Stimulated activated CD4-positive, alpha-beta T cell treated with anti-CD3 and anti-CD28 coated beads, Interleukin-4, amount 100 ng/mL, for 1 hour (primary cell): ENCODE data around the gene CTSA.
"Not testable (repeated sequence)": the region's sequence is repeated elsewhere in the genome, so short reads cannot be mapped to it uniquely, and the experiment has no call there.

Experiments
- DNase-seq: peaks from one replicate; pipeline ENCODE4 v3.0.0-alpha.2; 2020

Gene CTSA

DNA sequence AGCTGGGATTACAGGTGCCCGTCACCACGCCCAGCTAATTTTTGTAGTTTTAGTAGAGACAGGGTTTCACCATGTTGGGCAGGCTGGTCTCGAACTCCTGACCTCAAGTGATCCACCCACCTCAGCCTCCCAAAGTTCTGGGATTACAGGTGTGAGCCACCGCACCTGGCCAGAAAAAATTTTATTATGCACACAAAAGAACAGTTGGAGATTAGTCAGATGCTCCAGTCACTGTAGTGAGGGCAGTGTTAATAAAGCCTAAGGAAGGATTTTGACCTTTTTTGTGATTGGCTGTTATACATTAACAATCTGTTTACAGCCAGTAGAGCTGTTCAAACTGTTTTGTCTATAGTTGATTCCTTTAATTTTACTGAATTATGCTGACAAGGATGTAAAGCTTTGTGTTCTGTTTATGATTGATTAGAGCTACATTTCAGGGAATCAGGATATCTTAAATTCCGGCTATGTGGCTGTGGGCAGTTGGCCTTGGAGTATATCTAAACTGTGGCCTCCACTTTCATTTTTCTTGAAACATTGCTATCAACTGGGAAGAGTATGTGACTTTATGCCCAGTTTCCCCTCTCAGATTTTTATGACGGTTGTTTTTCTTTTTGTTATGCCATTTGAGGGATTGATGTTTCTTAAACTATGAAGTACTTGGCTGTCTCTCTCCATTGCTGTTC lies 23.9 kb upstream of the CTSA start:
- no peak for DNase-seq

GRCh38 chr20:45867819-45868176 lies 23.3 kb upstream of the CTSA start:
- DNase-seq = no peak

GRCh38 chr20:45872626-45873025 lies 18.5 kb upstream of the CTSA start:
- no peak for DNase-seq

- no peak for DNase-seq
Measured at GRCh38 chr20:45873409-45874103, 17.6 kb upstream of the CTSA start.

DNA sequence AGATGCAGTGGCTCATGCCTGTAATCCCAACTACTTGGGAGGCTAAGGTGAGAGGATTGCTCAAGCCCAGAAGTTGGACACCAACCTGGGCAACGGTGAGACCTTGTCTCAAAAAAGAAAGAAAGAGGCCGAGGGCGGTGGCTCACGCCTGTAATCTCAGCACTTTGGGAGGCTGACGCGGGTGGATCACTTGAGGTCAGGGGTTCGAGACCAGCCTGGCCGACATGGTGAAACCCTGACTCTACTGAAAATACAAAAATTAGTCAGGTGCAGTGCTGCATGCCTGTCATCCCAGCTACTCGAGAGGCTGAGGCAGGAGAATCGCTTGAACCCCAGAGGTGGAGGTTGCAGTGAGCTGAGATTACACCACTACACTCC lies 17.0 kb upstream of the CTSA start:
- not testable (repeated sequence) for DNase-seq

DNA sequence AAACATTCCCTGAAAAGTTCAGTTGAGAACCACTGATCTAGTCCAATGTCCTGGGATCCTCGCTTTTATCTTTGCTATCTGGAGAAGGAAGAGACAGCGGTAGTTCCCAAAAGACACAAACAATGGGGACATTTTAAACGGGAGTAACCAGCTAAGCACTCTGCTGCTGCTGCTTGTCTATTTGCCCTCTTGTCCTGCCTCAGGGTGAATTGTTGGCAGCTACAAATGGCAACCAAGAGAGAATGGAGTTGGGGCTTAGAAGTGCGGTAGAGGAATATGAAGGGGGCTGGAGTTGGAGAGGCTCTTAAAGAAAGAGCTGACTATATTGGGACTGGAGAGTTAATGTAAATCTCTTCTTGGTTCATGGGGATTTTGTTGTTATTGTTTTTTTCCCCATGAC lies 16.6 kb upstream of the CTSA start:
- DNase-seq = no peak

DNA sequence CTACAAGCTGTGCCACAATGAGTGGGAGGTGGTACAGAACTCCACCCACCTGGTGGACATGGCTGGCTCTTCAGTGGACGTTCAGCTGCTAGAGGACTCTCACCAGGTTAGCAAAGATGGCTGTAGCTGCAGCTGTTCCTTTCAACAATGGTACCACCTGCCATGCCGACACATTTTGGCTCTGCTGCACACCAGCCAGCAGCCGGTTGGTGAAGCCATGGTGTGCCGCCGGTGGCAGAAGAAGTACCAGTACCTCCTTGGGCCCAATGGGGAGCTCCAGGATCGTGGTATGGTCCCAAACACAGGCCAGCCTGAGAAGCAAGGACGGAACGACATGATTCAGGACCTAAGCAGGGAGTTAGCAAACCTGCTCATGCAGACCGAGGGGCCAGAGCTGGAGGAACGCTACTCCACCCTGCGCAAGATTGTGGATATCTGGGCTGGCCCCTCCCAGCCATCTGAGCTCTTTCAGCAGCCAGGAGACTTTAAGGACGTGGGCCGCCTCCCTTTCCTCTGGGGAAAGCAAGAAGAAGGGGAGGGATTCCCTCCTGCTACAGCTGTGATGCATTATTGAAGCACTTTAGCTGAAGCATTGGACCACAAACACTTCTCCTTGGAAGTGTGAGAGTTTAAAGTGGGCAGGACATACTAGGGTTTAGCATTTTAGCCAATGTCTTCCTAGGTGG lies 12.9 kb upstream of the CTSA start:
- no peak for DNase-seq

GRCh38 chr20:45880988-45881788 lies 9.9 kb upstream of the CTSA start, which contains the start of gene ZSWIM1:
Gene ZSWIM1, plus strand, starts transcription at chr20:45881227. Its CDS starts 1,366 bp downstream, at chr20:45882593.
- DNase-seq = peak; percentile 99

- DNase-seq = no peak
Measured at GRCh38 chr20:45882469-45883099, 8.6 kb upstream of the CTSA start.

- no peak for DNase-seq
Measured at GRCh38 chr20:45883100-45883469, 8.1 kb upstream of the CTSA start.

DNA sequence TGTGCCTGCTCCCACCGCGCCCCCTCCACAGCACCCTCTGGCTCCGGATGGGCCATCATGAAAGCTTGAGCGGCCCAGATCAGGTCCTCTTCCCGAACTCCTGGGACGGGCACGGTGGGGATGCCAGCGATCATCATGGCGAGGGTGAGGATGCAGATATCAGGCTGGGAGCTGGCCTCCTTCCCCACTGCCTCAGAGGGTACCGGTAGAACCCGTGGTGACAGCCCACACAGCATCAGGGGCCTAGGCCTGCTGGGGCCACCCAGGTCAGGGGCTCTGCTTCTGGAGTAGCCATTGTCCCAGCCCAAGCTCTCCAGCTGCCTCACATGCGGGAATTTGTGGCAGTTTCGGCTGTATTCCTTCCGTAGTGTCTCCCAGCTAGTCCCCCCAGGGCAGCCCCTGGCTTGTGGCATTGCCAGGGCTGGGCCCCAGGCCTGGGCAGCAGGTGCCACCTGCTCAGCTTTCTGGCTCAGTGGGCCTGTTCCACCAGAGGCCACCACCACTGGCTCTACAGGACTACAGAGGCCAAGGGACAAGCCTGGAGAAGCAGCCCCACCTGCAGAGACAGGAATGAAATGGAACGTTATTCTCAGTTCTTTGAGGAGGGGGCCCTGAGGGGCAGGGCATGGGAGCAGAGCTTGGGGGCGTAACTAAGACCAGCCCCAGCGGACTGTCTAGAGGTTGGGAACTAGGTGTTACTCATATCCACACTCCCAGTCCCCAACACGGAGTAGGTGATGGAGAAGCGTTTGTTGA lies 4.4 kb upstream of the CTSA start:
- DNase-seq = no peak

DNA sequence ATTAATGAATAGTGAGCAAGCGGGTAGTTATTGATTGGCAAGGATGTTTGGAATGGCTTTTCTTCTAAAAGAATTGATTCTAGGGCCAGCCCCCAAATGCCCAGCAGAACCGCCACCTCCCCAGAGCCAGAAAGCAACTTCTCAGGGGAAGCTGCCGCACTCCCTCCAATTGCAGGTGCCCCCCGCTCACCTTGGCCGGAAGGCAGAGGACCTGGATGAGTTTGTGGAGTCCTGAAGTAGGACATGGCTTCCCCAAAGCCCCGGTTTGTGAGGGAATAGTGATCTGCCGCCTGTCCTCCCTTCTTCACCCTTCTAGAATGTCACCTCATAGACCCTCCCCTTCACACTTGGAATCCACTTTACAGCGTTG lies 3.8 kb upstream of the CTSA start, which contains the start of gene SPATA25:
TSS of gene SPATA25 (minus strand) at position 277 of the 370 bp plus-strand sequence. CDS start at position 245, 32 bp downstream.
- no peak for DNase-seq

DNA sequence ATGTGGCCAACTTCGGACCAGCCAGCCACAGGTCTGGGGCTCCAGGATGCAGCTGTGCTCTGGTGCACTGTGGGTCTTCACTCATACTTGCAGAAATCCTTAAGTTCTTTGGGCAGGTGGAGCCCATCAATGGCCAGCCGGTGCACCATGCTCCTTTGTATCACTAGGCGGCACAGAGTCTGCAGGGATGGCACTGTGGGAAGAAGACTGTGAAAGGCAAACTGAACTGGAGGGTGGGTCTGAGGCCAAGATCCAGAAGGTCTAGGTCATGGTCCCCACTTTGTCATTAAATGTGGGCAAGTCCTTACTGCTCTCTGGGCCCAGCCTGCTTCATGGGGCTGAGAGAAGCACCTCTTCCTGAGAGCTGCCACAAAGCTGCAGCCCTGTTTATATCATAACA lies 2.5 kb upstream of the CTSA start:
- DNase-seq = no peak

DNA sequence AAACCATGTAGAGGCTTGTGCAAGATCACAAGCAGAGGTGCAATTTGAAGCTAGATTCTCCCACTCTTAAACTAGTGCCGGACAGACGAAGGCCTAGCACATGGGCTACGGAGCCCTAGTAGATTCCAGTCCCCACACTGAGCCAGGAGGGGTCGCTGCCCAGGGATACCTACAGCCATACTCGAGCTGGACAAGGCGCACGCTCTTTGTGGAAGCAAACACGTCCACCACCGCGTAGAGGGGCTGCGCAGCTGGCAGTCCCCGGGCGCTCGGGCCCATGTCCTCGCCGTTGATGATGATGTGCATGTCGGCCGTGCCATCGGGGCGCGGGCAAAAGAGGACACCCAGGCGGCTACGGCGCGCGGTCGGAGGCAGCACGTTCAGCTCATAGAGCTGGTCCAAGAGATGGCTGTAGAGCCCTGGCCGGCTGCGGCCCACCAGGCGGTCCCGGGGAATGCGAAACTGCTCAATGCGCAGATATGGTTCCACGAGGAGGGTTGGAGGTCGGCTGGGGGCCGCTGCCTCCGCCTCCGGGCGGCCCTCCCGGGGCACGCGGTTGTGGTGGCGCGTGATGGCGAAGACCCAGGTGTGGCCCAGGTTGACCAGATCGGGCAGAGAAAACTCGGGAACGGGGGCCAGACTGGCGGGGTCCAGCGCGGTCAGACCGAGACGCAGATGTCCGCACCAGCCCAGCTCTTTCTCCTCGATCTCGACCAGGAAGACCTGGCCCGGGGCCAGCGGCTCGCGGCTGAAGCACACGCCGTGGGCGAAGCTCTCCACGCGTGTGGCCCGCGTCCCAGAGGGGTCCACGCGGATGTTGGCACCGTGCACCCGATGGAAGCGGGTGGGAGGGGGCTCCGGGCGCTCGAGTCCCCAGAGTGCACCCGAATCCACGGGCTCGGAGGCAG lies 804 bp upstream of the CTSA start:
- DNase-seq = peak; percentile 55

DNA sequence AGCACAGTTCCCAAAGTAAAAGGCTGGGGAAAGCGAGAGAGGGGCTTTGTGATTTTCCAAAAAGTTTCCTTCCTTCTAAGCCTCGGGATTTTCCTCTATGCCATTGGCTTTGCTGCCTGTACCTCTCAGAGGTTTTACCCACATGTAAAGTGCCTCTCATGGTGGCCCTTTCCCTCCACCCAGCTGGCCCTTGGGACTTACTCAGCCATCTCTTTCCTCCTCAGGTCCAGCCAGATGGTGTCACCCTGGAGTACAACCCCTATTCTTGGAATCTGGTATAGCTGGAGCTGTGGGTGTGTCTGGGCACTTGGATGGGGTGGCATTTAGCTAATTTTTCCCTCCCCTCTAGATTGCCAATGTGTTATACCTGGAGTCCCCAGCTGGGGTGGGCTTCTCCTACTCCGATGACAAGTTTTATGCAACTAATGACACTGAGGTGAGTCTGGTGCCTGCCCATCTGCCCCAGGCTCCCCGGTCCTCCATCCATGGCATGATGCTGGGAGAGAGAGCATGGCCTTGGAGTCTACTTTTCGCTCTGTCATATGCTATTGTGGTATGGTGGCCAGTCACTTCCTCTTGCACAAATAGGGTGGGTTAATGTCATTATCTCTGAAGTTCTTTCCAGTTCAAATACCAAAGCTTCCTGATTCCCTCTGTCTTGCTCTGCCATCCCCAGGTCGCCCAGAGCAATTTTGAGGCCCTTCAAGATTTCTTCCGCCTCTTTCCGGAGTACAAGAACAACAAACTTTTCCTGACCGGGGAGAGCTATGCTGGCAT lies 1.1 kb downstream of the CTSA start:
- DNase-seq = no peak

DNA sequence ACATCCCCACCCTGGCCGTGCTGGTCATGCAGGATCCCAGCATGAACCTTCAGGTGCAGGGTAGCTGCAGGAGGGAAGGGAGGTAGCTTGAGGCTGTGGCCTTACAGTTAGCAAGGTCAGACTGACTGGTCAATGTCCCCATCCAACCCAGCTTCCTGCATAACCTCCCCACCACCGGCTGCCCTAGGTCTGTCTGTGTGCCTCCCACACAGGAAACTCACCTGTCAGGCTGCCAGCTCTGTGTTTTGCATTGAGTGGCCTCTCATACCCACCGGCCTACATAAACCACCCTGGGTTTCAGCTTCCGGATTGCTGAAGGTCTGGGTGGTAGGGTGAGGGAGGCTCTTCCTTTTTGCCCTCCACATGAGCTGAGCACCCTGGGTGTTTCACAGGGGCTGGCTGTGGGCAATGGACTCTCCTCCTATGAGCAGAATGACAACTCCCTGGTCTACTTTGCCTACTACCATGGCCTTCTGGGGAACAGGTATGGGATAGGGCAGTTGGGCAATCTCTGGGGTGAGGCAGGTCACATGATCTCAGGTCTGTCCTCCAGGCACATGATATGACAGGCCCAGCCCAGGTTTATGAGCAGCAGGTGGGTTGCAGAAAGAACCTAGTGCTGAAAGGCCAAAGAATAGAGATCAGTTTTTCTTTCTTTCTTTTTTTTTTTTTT lies 1.8 kb downstream of the CTSA start:
- DNase-seq = no peak

- no peak for DNase-seq
Measured at GRCh38 chr20:45893831-45894230, 2.7 kb downstream of the CTSA start.

DNA sequence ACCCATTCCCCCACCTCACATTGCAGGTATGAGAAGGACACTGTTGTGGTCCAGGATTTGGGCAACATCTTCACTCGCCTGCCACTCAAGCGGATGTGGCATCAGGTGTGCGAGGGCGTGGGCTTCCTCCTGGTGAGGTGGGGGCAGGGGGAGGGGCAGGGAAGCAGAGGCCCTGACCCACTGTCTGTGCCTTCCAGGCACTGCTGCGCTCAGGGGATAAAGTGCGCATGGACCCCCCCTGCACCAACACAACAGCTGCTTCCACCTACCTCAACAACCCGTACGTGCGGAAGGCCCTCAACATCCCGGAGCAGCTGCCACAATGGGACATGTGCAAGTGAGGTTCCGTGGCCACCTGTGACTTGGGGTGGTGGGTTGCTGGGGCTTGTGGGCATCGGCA lies 3.7 kb downstream of the CTSA start:
- DNase-seq = no peak

DNA sequence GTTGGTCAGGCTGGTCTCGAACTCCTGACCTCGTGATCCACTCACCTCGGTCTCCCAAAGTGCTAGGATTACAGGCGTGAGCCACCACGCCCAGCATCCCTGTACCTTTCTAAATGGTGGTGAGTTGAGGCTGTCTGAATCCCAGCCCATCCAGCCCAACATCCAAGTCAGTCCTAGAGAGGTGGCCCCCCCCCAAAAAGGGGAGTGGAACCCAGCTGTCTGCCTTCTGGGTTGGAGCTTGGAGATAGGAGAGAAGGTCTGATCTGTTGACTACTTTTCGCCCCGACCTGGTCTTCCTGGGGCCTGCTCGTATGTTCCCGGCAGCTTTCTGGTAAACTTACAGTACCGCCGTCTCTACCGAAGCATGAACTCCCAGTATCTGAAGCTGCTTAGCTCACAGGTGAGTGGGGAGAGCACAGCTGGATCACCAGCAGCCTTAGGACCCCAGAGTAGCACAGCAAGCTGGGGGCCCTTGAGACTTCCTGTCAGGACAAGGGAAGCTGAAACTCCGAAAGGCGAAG lies 5.6 kb downstream of the CTSA start:
- no peak for DNase-seq
